HEK293T (cell line): ENCODE data around the gene KLK1.

Source experiments
- ELF4 ChIP-seq: fragments of 450-650 bp; IDR thresholded peaks from 2 replicates; pipeline ENCODE4 v1.6.1; 2017; ENCODE audit warnings: antibody characterized with exemption
- NFRKB ChIP-seq: fragments of 450-650 bp; IDR thresholded peaks from 2 replicates; pipeline ENCODE4 v1.6.1; 2016; ENCODE audit warnings: mild to moderate bottlenecking, moderate library complexity

DNA sequence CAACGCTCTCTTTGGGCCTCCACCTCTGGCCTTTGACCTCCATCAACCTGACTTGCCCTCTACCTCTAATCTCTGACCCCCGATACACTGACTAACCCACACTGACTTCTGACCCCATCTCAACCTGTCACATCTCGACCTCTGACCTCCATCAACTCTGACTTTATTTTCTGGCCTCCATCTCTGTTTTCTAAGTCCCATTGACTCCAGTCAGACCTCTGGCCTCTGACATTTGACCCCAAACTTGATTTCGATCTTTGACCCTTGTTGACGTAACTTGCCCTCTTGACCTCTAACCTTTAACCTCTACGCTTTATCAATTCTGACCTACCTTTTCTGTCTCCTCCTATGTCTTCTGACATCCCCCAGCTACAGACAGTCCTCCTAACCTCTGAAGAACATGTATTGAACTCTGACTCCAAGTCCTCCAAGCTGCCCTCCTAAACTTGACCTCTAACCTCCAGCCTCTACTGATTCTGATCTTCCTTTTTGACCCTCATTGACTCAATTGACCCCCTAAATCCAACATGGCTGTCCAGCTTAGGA, 32.6 kb downstream of the KLK1 start:
- TF ChIP-seq ELF4, result 0 out of 2 replicates have a peak, but pooled peaks have one; percentile 21
- no peak for TF ChIP-seq NFRKB
